TTC549 (cell line): ENCODE results near the gene SELENOO.

ENCODE experiments used
- FAIRE-seq: peaks from 2 replicates; lab custom pipeline; 2012; peaks lifted over from hg19 to GRCh38; lab: Jason Lieb, UNC

Gene SELENOO

GRCh38 chr22:50236731-50237409, 36.1 kb downstream of the SELENOO start:
- FAIRE-seq, result no peak

- FAIRE-seq, result no peak
Measured at GRCh38 chr22:50238755-50239154, 37.9 kb downstream of the SELENOO start.

- no peak for FAIRE-seq
Measured at GRCh38 chr22:50242406-50242949, 41.7 kb downstream of the SELENOO start.

DNA sequence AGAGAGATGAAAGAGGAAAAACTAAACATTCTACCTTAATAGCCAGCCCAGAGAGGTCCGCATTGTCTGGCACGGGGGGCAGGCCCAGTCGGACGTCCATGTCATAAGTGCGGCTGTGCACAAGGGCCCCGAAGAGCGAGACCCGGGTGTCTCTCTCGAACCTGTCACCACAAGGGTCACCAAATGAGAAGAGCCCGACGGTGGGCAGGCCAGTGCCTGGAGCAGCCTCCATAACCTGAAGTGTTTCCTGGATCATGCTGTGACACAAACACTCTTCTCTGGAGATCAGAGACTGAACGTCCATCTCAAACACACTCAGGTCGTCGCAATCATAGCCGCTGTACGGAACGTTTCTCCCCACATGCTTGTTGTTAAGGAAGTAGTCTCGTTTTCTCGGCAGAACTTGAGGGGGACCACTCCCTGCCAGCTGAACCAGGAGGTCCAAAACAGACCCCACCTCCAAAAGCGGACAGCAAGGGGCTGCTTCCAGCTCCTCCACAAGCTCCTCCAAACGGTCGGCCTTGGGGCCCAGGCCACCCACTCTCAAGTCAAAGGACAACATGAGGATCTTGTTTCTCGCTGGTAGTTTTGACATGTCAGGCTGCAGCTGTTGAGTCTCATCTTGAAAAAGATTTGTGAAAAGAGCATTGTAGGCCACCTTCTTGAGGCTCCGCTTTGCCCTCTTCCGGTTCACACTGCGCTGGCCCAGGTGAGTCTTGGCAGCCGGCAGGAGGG, 43.0 kb downstream of the SELENOO start:
- FAIRE-seq, result no peak

GRCh38 chr22:50244420-50245213, 43.8 kb downstream of the SELENOO start, which contains the start of gene TUBGCP6:
TSS of gene TUBGCP6 (minus strand) at chr22:50245023. CDS start at chr22:50244459, 564 bp downstream.
- FAIRE-seq, result no peak

- FAIRE-seq, result no peak
Measured at GRCh38 chr22:50245214-50246072, 44.6 kb downstream of the SELENOO start.

GRCh38 chr22:50246242-50247175, 45.7 kb downstream of the SELENOO start:
- no peak for FAIRE-seq

GRCh38 chr22:50247748-50248147, 46.9 kb downstream of the SELENOO start:
- no peak for FAIRE-seq

DNA sequence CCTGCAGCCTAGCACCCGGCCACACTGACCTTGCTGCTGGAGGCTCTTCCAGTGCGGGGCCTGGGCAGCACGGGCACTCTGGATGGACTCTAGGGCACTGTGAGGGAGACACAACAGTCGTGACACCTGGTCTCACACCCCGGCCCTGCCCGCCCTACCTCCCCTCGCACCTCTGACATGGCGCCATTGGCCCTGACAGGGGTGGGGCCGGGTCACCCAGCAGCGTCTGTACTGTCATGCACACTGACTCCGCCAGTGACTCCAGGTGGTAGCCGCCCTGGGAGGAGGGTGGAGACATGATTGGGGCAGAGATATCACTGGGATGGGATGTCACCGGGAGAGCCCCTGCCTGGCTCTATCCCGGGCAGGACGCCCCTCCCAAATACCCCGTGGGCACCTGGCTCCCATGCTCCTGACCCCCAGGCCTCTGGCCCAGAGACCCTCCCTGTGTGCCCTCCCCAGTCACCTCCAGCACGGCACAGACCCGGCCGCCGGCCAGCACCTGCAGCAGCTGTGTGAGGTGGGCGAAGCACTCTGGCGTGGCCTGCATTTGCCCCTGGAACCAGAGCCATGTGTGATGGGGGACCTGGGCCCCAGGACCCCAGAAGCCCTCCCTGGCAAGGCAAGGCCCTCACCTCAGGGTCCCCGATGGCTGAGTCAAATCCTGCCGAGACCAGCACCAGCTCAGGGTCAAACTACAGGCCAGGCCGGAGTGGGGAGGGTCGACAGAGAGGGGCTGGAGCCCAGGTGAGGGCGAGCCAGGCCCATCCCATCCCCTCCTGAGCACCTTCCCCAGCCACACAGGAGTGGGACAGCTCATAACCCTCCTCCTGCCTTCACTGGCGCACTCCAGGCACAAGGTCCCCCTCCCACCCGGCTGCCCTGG, 47.6 kb downstream of the SELENOO start:
- no peak for FAIRE-seq

- no peak for FAIRE-seq
Measured at GRCh38 chr22:50249341-50250248, 48.8 kb downstream of the SELENOO start.

- no peak for FAIRE-seq
Measured at GRCh38 chr22:50250249-50250554, 49.4 kb downstream of the SELENOO start.

DNA sequence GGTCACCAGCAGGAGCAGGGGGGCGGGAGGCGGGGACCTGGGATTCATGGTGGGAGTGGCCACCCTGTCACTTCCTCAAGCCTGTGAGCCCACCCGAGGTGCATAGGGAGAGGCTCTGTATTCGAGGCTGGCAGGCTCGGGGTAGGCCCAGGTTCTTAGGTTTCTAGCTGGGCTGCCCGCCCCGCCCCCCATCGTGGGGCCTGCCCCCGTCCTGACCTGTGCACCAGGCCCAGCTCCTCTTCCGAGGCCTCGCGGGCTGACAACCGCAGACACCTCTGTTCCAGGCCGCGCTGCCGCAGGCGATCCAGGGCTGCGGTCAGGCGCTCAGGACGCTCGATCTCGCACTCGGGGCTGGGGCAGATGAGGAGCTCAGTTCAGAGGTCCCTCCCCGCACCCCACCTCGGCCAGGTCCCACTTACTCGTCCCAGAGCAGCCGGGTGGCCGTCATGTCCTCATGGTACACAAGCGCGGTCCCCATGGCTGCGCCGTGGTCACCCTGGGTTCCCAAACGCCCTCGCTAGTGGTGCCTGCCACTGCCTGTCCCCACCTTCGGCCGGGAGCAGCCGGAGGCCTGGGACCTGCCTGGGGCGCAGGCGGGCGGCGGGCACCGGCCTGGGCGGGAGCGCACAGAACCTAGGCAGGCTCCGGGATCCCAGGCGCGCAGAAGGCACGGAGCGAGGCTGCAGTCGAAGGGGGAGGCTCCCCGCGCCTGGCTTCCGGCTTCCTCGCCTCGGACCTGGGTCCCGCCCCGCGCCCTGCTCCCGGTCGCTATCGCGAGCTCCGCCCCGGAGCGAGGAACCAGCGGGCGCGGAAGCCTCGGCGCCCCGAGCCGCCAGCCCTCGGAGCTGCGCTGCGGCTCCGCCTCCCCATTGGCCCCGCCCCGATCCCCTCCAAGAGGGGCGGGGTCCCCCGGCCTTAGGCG, 50.0 kb downstream of the SELENOO start, which contains the start of gene HDAC10:
HDAC10 (minus strand) TSS at position 711 of the 922 bp plus-strand sequence; CDS start at position 478, 233 bp downstream.
- no peak for FAIRE-seq

GRCh38 chr22:50251477-50252081, 50.8 kb downstream of the SELENOO start:
- no peak for FAIRE-seq

GRCh38 chr22:50252082-50253045, 51.6 kb downstream of the SELENOO start:
- no peak for FAIRE-seq

DNA sequence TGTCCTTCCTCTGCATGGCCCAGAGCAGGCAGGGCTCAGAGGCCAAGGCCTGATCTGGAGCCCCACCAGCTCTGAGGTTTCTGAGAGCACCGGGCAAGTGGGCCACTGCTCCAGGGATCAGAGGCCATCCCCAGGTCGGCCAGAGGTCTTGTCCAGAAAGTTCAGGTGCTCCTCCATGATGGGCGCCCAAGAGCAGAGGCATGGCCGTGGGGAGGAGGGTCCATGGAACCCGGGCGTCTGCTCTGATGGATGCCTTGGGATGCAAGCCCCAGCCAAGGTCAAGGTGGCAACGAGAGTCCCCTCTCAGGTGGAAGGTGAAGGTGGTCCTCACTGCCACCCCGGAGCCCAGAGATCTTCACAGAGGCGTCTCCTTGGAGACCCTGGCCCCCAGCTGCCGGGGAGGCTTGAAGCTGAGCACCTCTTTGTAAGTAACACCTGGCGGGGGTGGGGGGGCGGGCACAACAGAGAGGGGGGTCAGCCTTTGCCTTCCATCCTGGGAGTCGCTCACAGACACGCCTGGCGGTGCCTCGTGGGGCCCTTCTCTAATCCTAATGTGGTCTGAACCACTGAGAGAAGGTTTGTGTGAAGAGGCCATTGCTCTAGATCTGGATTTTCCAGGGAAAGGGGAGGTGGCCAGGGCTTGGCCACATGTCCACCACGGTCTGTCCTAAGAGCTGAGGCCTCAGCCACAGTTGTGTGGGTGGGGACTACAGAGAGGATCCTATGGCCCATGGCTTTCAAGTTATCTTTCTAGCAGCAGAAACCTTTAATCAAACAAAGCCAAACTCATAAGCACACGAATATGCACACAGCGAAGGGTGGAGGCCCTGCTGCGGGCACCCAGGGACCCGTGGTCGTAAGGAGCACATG, 52.5 kb downstream of the SELENOO start:
- FAIRE-seq, result no peak
